Measurements from ENCODE around the gene RASA4. TPM values are rescaled to one million over a fixed set of nuclear protein-coding genes. Genes with fewer than 3 reads are reported as not detected.
A peak's percentile ranks its signal among the peaks of the same experiment; 100 is the strongest.
"Not testable (repeated sequence)": the region's sequence is repeated elsewhere in the genome, so short reads cannot be mapped to it uniquely, and the experiment has no call there.

The RASA4 gene
- total and polyA plus RNA-seq, 5 donors = 10.5 to 27.2 (median 22.6) TPM

- H3K4me1 ChIP-seq (ENCODE audit: control insufficient read depth, insufficient read depth, low read length); H3K27me3 ChIP-seq (ENCODE audit: control insufficient read depth, insufficient read depth); H3K9me3 ChIP-seq (ENCODE audit: control insufficient read depth, low read length); H3K4me3 ChIP-seq (ENCODE audit: low read length); intact Hi-C loops (cut with DNase I); H3K27ac ChIP-seq (ENCODE audit: low read length); DNase-seq: not testable (repeated sequence)
- ATAC-seq = peak; percentile 17 to 49
- no CpG with 5 or more reads among the region's 8 CpGs for WGBS
Measured at GRCh38 chr7:102627271-102627904, 10.8 kb upstream of the RASA4 start.

- H3K4me3 ChIP-seq (ENCODE audit: low read length); H3K9me3 ChIP-seq (ENCODE audit: control insufficient read depth, low read length); ATAC-seq; H3K27me3 ChIP-seq (ENCODE audit: control insufficient read depth, insufficient read depth); H3K4me1 ChIP-seq (ENCODE audit: control insufficient read depth, insufficient read depth, low read length); intact Hi-C loops (cut with DNase I); H3K27ac ChIP-seq (ENCODE audit: low read length): not testable (repeated sequence)
- 93% methylated on average over 5 of the region's 8 CpGs for WGBS
- peak in 1 of 3 donors; percentile 19 for DNase-seq
Measured at GRCh38 chr7:102618122-102618521, 1.6 kb upstream of the RASA4 start.

GRCh38 chr7:102615930-102616329 lies 626 bp downstream of the RASA4 start:
- ATAC-seq; H3K27me3 ChIP-seq (ENCODE audit: control insufficient read depth, insufficient read depth); H3K4me1 ChIP-seq (ENCODE audit: control insufficient read depth, insufficient read depth, low read length); DNase-seq; intact Hi-C loops (cut with DNase I); H3K9me3 ChIP-seq (ENCODE audit: control insufficient read depth, low read length); H3K4me3 ChIP-seq (ENCODE audit: low read length); H3K27ac ChIP-seq (ENCODE audit: low read length): not testable (repeated sequence)
- no CpG with 5 or more reads among the region's 10 CpGs for WGBS

DNA sequence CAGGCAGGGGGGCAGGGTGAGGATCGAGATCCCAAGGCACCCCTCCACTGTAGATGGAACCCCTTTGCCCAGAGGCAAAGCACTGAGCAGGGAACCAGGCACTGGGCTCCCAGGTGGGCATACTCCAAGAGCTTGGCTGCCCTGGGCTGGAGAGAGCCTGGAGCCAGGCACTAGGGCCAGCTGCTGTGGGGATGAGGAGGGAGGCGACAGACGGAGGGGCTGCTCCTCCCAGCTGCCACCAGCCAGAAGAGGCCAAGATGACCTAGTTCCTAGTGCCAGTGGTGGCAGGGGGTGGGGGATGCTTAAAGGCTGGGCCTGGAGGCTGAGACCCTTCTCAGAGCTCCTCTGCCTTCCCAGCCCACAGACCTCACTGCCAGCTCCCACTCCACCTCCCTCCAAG lies 1.7 kb downstream of the RASA4 start:
- H3K27me3 ChIP-seq (ENCODE audit: control insufficient read depth, insufficient read depth); H3K9me3 ChIP-seq (ENCODE audit: control insufficient read depth, low read length); H3K4me3 ChIP-seq (ENCODE audit: low read length); H3K4me1 ChIP-seq (ENCODE audit: control insufficient read depth, insufficient read depth, low read length); H3K27ac ChIP-seq (ENCODE audit: low read length); DNase-seq; intact Hi-C loops (cut with DNase I): not testable (repeated sequence)
- peak; percentile 1 to 5 for ATAC-seq
- no CpG with 5 or more reads among the region's 3 CpGs for WGBS

GRCh38 chr7:102614346-102614697 lies 2.2 kb downstream of the RASA4 start:
- WGBS = no CpG with 5 or more reads among the region's 4 CpGs
- peak in 1 of 2 donors; percentile 28 for ATAC-seq

DNA sequence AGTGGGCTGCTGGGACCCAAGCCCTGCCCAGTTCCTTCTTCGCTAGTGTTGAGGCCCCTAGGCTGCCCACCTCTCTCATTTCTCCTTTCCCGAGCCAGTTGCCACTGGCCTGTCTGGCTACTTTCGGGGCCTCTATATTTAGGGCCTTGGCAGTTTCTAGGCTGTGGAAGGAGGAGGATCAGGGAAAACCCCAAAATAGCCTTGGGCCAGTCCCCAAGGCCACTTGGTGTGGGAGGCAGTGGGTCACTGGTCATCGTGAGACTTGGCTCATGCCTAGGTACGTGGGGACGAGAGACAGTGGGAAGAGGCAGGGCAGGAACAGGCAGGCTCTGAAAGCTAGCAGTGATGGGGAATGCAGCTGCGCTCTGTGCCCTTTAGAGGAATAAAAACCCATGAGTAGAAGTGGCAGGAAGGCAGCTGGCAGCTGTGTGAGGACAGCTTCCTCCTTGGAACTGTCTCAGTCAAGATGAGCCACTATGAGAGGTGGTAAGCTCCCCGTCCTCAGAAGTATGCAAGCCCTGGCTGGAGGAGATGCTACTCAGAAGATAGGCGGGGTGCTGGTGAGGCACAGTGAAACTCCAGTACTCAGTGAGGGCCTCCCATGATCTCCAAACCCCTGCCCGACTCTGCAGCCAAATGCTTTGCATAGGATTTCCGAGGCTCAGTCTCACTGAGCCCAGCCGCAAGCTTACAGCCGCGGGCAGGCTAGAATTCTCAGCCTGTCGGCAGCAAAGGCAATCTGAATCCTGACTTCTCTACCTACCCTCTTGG lies 2.8 kb downstream of the RASA4 start:
- H3K27ac ChIP-seq (ENCODE audit: low read length); ATAC-seq; H3K4me1 ChIP-seq (ENCODE audit: control insufficient read depth, insufficient read depth, low read length); intact Hi-C loops (cut with DNase I); H3K4me3 ChIP-seq (ENCODE audit: low read length); H3K27me3 ChIP-seq (ENCODE audit: control insufficient read depth, insufficient read depth); H3K9me3 ChIP-seq (ENCODE audit: control insufficient read depth, low read length): not testable (repeated sequence)
- DNase-seq = peak in 2 of 3 donors; percentile 49 to 65
- WGBS = 56% methylated on average over 4 of the region's 15 CpGs

More at GRCh38 chr7:102614346-102614697, 2.2 kb downstream of the RASA4 start:
- intact Hi-C loops (cut with DNase I); H3K4me1 ChIP-seq (ENCODE audit: control insufficient read depth, insufficient read depth, low read length); H3K27me3 ChIP-seq (ENCODE audit: control insufficient read depth, insufficient read depth); H3K4me3 ChIP-seq (ENCODE audit: low read length); DNase-seq; H3K27ac ChIP-seq (ENCODE audit: low read length); H3K9me3 ChIP-seq (ENCODE audit: control insufficient read depth, low read length): not testable (repeated sequence)

- DNase-seq = peak; percentile 41 to 75 (median 73)
- intact Hi-C loops (cut with DNase I); H3K9me3 ChIP-seq (ENCODE audit: control insufficient read depth, low read length); H3K27me3 ChIP-seq (ENCODE audit: control insufficient read depth, insufficient read depth); H3K4me3 ChIP-seq (ENCODE audit: low read length); H3K4me1 ChIP-seq (ENCODE audit: control insufficient read depth, insufficient read depth, low read length): not testable (repeated sequence)
- WGBS = 17% methylated on average over 8 of the region's 10 CpGs
- H3K27ac ChIP-seq (ENCODE audit: low read length) = peak overlapping the region; percentile 11
- peak in 1 of 2 donors; percentile 8 for ATAC-seq
Measured at GRCh38 chr7:102611675-102612325, 4.8 kb downstream of the RASA4 start.

- H3K4me1 ChIP-seq (ENCODE audit: control insufficient read depth, insufficient read depth, low read length); H3K4me3 ChIP-seq (ENCODE audit: low read length); H3K27ac ChIP-seq (ENCODE audit: low read length); intact Hi-C loops (cut with DNase I); DNase-seq; H3K9me3 ChIP-seq (ENCODE audit: control insufficient read depth, low read length); H3K27me3 ChIP-seq (ENCODE audit: control insufficient read depth, insufficient read depth): not testable (repeated sequence)
- peak; percentile 74 to 80 for ATAC-seq
- no CpG with 5 or more reads among the region's 30 CpGs for WGBS
Measured at GRCh38 chr7:102611013-102611674, 5.4 kb downstream of the RASA4 start.

DNA sequence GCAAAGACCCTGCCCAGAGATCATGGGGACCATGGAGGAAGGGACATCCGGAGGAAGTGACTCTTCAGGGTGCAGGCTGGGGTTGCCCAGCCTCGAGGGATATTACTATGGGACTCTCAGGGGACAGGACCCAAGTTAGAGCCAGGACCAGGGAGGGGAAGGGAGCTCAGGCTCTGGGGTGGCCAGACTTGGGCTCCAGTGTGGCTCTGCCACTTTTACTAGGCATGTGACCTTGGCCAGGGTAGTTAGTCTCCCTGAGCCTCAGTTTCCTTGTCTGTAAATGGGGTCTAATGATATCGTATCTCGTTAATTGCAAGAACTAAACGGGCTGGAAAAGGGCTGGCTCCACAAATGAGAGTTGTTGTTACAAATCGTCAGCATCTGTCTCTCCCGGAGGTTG lies 6.1 kb downstream of the RASA4 start:
- intact Hi-C loops (cut with DNase I); H3K4me1 ChIP-seq (ENCODE audit: control insufficient read depth, insufficient read depth, low read length); H3K27ac ChIP-seq (ENCODE audit: low read length); H3K27me3 ChIP-seq (ENCODE audit: control insufficient read depth, insufficient read depth); H3K9me3 ChIP-seq (ENCODE audit: control insufficient read depth, low read length); H3K4me3 ChIP-seq (ENCODE audit: low read length): not testable (repeated sequence)
- WGBS = no CpG with 5 or more reads among the region's 7 CpGs
- DNase-seq = peak in 2 of 3 donors; percentile 40 to 56
- ATAC-seq = peak in 1 of 2 donors; percentile 4

DNA sequence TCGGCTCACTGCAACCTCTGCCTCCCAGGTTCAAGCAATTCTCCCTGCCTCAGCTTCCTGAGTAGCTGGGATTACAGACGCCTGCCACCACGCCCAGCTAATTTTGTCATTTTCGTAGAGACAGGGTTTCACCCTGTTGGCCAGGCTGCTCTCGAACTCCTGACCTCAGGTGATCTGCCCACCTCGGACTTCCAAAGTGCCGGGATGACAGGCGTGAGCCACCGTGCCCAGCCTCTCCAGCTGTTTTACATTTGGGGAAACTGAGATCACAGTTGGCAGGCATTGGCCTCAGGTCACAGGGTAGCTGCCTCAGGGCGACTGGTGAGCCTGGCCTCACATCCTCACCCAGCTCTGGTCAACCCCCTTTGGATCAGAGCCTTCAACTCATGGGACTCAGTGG lies 6.8 kb downstream of the RASA4 start:
- ATAC-seq; intact Hi-C loops (cut with DNase I); H3K27ac ChIP-seq (ENCODE audit: low read length); H3K4me3 ChIP-seq (ENCODE audit: low read length); H3K27me3 ChIP-seq (ENCODE audit: control insufficient read depth, insufficient read depth); H3K9me3 ChIP-seq (ENCODE audit: control insufficient read depth, low read length); H3K4me1 ChIP-seq (ENCODE audit: control insufficient read depth, insufficient read depth, low read length): not testable (repeated sequence)
- peak in 1 of 3 donors; percentile 55 for DNase-seq
- 76% methylated on average over 5 of the region's 10 CpGs for WGBS

DNA sequence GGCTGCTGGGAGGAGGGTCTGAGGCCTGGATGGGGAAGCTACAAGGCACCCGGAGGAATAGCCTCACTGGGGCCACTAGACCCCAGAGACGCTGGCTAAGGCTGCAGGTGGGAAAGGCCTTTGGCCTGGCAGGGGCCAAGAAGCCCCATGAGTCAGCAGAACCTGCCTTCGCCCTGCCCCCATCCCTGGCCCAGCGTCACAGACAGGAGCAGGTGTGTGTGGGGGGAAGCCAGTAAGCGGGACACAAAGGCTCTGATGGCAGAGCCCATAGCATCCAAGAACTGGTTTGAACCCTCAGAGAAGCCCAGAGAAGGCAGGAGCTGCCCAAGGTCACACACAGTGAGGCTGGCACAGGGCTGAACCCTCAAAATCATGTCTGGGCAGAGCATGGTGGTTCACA lies 9.7 kb downstream of the RASA4 start:
- H3K27me3 ChIP-seq (ENCODE audit: control insufficient read depth, insufficient read depth); H3K4me1 ChIP-seq (ENCODE audit: control insufficient read depth, insufficient read depth, low read length); H3K27ac ChIP-seq (ENCODE audit: low read length); H3K9me3 ChIP-seq (ENCODE audit: control insufficient read depth, low read length); intact Hi-C loops (cut with DNase I); H3K4me3 ChIP-seq (ENCODE audit: low read length); ATAC-seq; DNase-seq: not testable (repeated sequence)
- WGBS = no CpG with 5 or more reads among the region's 5 CpGs

Measured in right cardiac atrium (tissue), 5 donors.